Panc1 (cell line): ENCODE results near the gene MICAL2. TPM values are rescaled to one million over a fixed set of nuclear protein-coding genes. Genes with fewer than 3 reads are reported as not detected.

Experiments used
- ATAC-seq: fragments of 200-7000 bp; cut with Tn5 transposase; 2 replicates; pipeline ENCODE4 v1.9.1; 2020; ENCODE audit warnings: mild to moderate bottlenecking, moderate library complexity
- BruUV-seq: library from RNA; stranded (reverse); fragments of 400-500 nt; replicated peaks from 2 replicates; lab custom pipeline; 2021; lab: Mats Ljungman, UMichigan
- CTCF ChIA-PET: fragments of 300-600 bp; sonication (Branson Sonifier 250); formaldehyde crosslinking; loops from one replicate; lab custom pipeline; 2022; ENCODE audit warnings: antibody characterized with exemption; lab: Charles Lee
- POLR2A ChIA-PET: fragments of 300-600 bp; sonication (Branson Sonifier 250); formaldehyde crosslinking; loops from one replicate; lab custom pipeline; 2022; ENCODE audit warnings: antibody characterized with exemption; lab: Charles Lee
- DNase-seq: peaks from one replicate; pipeline ENCODE4 v3.0.0-alpha.2; 2010; ENCODE audit warnings: low read depth, low spot score
- H3K27ac ChIP-seq: 2 replicates; pipeline ENCODE4 v1.5.1; 2011; ENCODE audit warnings: mild to moderate bottlenecking, low read length, inconsistent platforms
- H3K27me3 ChIP-seq: fragments of 200-500 bp; sonication (Bioruptor generic); 2 replicates; pipeline ENCODE4 v1.6.0; 2014; ENCODE audit warnings: low read length, inconsistent platforms; ENCODE audit not compliant: control insufficient read depth, insufficient read depth
- H3K36me3 ChIP-seq: fragments of 200-500 bp; sonication (Bioruptor generic); 2 replicates; pipeline ENCODE4 v1.5.1; 2014; ENCODE audit warnings: inconsistent platforms, mild to moderate bottlenecking, low read length, moderate library complexity; ENCODE audit not compliant: control insufficient read depth, insufficient read depth
- H3K4me1 ChIP-seq: 2 replicates; pipeline ENCODE4 v1.5.1; 2011; ENCODE audit warnings: inconsistent platforms, mild to moderate bottlenecking, low read length, moderate library complexity; ENCODE audit not compliant: control insufficient read depth, insufficient read depth
- H3K4me3 ChIP-seq, 2 experiments: 2 replicates each; pipeline ENCODE4 v1.5.1; 2011 to 2012; ENCODE audit warnings: low read depth in 2 of 2, low read length in 2 of 2, mild to moderate bottlenecking in 2 of 2, inconsistent platforms in 1 of 2, moderate library complexity in 1 of 2
- H3K9me3 ChIP-seq: fragments of 200-500 bp; sonication (Bioruptor generic); 2 replicates; pipeline ENCODE4 v1.5.1; 2014; ENCODE audit warnings: low read depth, mild to moderate bottlenecking, inconsistent platforms, low read length, moderate library complexity; ENCODE audit not compliant: control insufficient read depth, insufficient read depth
- CTCF ChIP-seq: fragments of 450-650 bp; IDR thresholded peaks from 2 replicates; pipeline ENCODE4 v1.5.1; 2017; ENCODE audit warnings: mild to moderate bottlenecking
- POLR2AphosphoS5 ChIP-seq: IDR thresholded peaks from 2 replicates; pipeline ENCODE4 v1.6.1; 2012; ENCODE audit warnings: mild to moderate bottlenecking, low read depth, low read length, moderate library complexity
- SIN3A ChIP-seq: IDR thresholded peaks from 2 replicates; pipeline ENCODE4 v1.6.1; 2012; ENCODE audit warnings: low read depth, mild to moderate bottlenecking, low read length, moderate library complexity, borderline replicate concordance; ENCODE audit not compliant: insufficient read depth
- TCF7L2 ChIP-seq: IDR thresholded peaks from 2 replicates; pipeline ENCODE4 v1.6.1; 2011; ENCODE audit warnings: mild to moderate bottlenecking, low read depth, low read length, inconsistent platforms
- in situ Hi-C: cut with HindIII; loops from 2 replicates; pipeline ENCODE4 v1.10.0; 2016; ENCODE audit warnings: low sequenced_read_pairs, low pct_unique_long_range_greater_than_20kb
- intact Hi-C: fragments of 100-400 bp; cut with micrococcal nuclease; formaldehyde crosslinking; loops from one replicate; pipeline ENCODE4 v1.10.0; 2022; ENCODE audit not compliant: unreplicated experiment
- total RNA-seq: library from RNA; stranded (reverse); gene quantifications from one replicate; pipeline ENCODE4 v1.2.1, GENCODE V29; 2021; ENCODE audit not compliant: unreplicated experiment
- TF ChIP-seq, protein P1 (sequence below), 2 experiments: IDR thresholded peaks; 2 replicates each; pipeline ENCODE4 v1.6.1; 2011 to 2012; ENCODE audit warnings: low read depth in 2 of 2, control low read depth in 1 of 2, low read length in 1 of 2, mild to moderate bottlenecking in 1 of 2, moderate library complexity in 1 of 2; ENCODE audit not compliant: insufficient read depth in 1 of 2

MICAL2 gene
- total RNA-seq, 1 experiment from 2014 or later, result 199 TPM

DNA sequence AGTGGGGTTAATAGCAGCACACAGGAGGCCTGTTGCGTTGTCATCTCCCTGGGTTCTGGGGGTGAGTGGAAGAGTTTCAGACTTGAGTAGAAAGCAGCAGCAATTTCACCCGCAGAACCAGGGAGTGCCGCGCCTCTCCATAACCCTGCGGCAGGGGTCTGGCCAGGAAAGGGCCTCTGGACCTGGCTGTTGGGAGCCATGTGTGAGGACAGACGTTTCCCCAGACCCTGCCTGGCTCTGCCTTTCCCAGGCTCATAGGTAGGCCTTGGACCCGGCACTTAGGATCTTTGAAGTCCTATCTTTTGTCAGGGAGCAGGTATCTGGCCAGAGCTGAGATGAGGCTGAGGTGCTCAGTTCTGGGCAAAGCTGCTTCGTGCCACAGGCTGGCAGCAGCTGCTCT lies 160.4 kb downstream of the MICAL2 start:
- no TSS peak for BruUV-seq

GRCh38 chr11:12271241-12271640 lies 160.9 kb downstream of the MICAL2 start:
- peaks cover 8% of the 10 kb centered on the region for H3K4me1 ChIP-seq
- in situ Hi-C loops (no loop called here), intact Hi-C loops (no loop called here)
- H3K4me3 ChIP-seq, result no peak overlapping the region
- TF ChIP-seq, protein P1, sequence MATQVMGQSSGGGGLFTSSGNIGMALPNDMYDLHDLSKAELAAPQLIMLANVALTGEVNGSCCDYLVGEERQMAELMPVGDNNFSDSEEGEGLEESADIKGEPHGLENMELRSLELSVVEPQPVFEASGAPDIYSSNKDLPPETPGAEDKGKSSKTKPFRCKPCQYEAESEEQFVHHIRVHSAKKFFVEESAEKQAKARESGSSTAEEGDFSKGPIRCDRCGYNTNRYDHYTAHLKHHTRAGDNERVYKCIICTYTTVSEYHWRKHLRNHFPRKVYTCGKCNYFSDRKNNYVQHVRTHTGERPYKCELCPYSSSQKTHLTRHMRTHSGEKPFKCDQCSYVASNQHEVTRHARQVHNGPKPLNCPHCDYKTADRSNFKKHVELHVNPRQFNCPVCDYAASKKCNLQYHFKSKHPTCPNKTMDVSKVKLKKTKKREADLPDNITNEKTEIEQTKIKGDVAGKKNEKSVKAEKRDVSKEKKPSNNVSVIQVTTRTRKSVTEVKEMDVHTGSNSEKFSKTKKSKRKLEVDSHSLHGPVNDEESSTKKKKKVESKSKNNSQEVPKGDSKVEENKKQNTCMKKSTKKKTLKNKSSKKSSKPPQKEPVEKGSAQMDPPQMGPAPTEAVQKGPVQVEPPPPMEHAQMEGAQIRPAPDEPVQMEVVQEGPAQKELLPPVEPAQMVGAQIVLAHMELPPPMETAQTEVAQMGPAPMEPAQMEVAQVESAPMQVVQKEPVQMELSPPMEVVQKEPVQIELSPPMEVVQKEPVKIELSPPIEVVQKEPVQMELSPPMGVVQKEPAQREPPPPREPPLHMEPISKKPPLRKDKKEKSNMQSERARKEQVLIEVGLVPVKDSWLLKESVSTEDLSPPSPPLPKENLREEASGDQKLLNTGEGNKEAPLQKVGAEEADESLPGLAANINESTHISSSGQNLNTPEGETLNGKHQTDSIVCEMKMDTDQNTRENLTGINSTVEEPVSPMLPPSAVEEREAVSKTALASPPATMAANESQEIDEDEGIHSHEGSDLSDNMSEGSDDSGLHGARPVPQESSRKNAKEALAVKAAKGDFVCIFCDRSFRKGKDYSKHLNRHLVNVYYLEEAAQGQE (IDR thresholded peaks at IDR 0.05; ENCODE audit: insufficient read depth in 1 of 2, low read depth in 2 of 2, low read length in 1 of 2), result no peak
- no peak for TF ChIP-seq CTCF
- no peak for TF ChIP-seq TCF7L2
- no peak for TF ChIP-seq POLR2AphosphoS5
- TF ChIP-seq SIN3A, result no peak
- no peaks in the 10 kb centered on the region for H3K27me3 ChIP-seq
- DNase-seq (no peak), ATAC-seq (no peak)
- no peaks in the 10 kb centered on the region for H3K9me3 ChIP-seq
- BruUV-seq, result no TSS peak
- no peak overlapping the region for H3K27ac ChIP-seq
- CTCF ChIA-PET, result no interaction called here
- POLR2A ChIA-PET, result no interaction called here
- H3K36me3 ChIP-seq, result no peaks in the 10 kb centered on the region

More for the DNA sequence above, 160.4 kb downstream of the MICAL2 start:
- ChIA-PET CTCF (no interaction called here), POLR2A (no interaction called here)
- no peak for ATAC-seq
- Histone ChIP-seq H3K4me1 (peaks cover 8% of the 10 kb centered on the region), H3K36me3 (no peaks in the 10 kb centered on the region), H3K27me3 (no peaks in the 10 kb centered on the region), H3K27ac (no peak overlapping the region), H3K4me3 (no peak overlapping the region), H3K9me3 (no peaks in the 10 kb centered on the region)
- TF ChIP-seq POLR2AphosphoS5 (no peak), SIN3A (no peak), CTCF (no peak), TCF7L2 (no peak)
- TF ChIP-seq, protein P1 (IDR thresholded peaks at IDR 0.05; ENCODE audit: insufficient read depth in 1 of 2, low read depth in 2 of 2, low read length in 1 of 2), result no peak
- no peak for DNase-seq
- in situ Hi-C loops, result no loop called here
- intact Hi-C loops, result no loop called here
